NCI-H2081 (cell line): ENCODE results near the gene GARRE1.
"Not testable (repeated sequence)": the region's sequence is repeated elsewhere in the genome, so short reads cannot be mapped to it uniquely, and the experiment has no call there.

Source experiments
- DNase-seq, 2 experiments: peaks; one replicate each; lab custom pipeline; 2025; lab: John Stamatoyannopoulos, UW

Gene GARRE1

GRCh38 chr19:34254046-34254697, at the start of gene GARRE1:
Gene GARRE1, plus strand, starts transcription at chr19:34254554. Its CDS starts 45,920 bp downstream, at chr19:34300474.
- peak; percentile 79 to 80 for DNase-seq

GRCh38 chr19:34205324-34205723, 49.0 kb upstream of the GARRE1 start:
- DNase-seq, result not testable (repeated sequence)

- no peak for DNase-seq
Measured at GRCh38 chr19:34208291-34208884, 46.0 kb upstream of the GARRE1 start.

GRCh38 chr19:34209726-34210125, 44.6 kb upstream of the GARRE1 start:
- no peak for DNase-seq

GRCh38 chr19:34213283-34213682, 41.1 kb upstream of the GARRE1 start:
- DNase-seq, result no peak

GRCh38 chr19:34214040-34214439, 40.3 kb upstream of the GARRE1 start:
- DNase-seq, result no peak

GRCh38 chr19:34215006-34215665, 39.2 kb upstream of the GARRE1 start:
- DNase-seq, result peak in 1 of 2 experiments; percentile 2

GRCh38 chr19:34215666-34216038, 38.7 kb upstream of the GARRE1 start:
- DNase-seq, result no peak

GRCh38 chr19:34216745-34217219, 37.6 kb upstream of the GARRE1 start:
- DNase-seq, result not testable (repeated sequence)

- DNase-seq, result peak; percentile 90 to 96
Measured at GRCh38 chr19:34217952-34218817, 36.2 kb upstream of the GARRE1 start.

GRCh38 chr19:34218818-34219164, 35.6 kb upstream of the GARRE1 start:
- peak in 1 of 2 experiments; percentile 1 for DNase-seq

- DNase-seq, result peak; percentile 60 to 65
Measured at GRCh38 chr19:34220472-34221063, 33.8 kb upstream of the GARRE1 start.

GRCh38 chr19:34222386-34222785, 32.0 kb upstream of the GARRE1 start:
- no peak for DNase-seq

- DNase-seq, result no peak
Measured at GRCh38 chr19:34224996-34225658, 29.2 kb upstream of the GARRE1 start.

- DNase-seq, result no peak
Measured at GRCh38 chr19:34225659-34226015, 28.7 kb upstream of the GARRE1 start.

- DNase-seq, result no peak
Measured at GRCh38 chr19:34226036-34226435, 28.3 kb upstream of the GARRE1 start.

- no peak for DNase-seq
Measured at GRCh38 chr19:34228347-34228746, 26.0 kb upstream of the GARRE1 start.

- DNase-seq, result no peak
Measured at GRCh38 chr19:34228762-34229161, 25.6 kb upstream of the GARRE1 start.

- no peak for DNase-seq
Measured at GRCh38 chr19:34229721-34230120, 24.6 kb upstream of the GARRE1 start.

GRCh38 chr19:34230820-34231219, 23.5 kb upstream of the GARRE1 start:
- no peak for DNase-seq

GRCh38 chr19:34231439-34231838, 22.9 kb upstream of the GARRE1 start:
- DNase-seq, result no peak
